CD14-positive monocyte (primary cell): ENCODE measurements around the gene ACVR1. TPM values are rescaled to one million over a fixed set of nuclear protein-coding genes. Genes with fewer than 3 reads are reported as not detected.

Experiments used
- DNase-seq, 3 donors: peaks; one replicate each; pipeline ENCODE4 v3.0.0-alpha.2; 2011 to 2022
- H2AFZ ChIP-seq: 2 replicates; pipeline ENCODE4 v1.6.0; 2012; ENCODE audit warnings: mild to moderate bottlenecking, low read depth, low read length, inconsistent platforms; ENCODE audit not compliant: insufficient read depth, poor library complexity, severe bottlenecking
- H3K27ac ChIP-seq, 2 donors: 1 replicate in 1 of 2; 2 replicates in 1 of 2; pipeline ENCODE4 v1.5.1; 2012 to 2013; ENCODE audit warnings: low read length in 2 of 2, control low read depth in 1 of 2, inconsistent platforms in 1 of 2, low read depth in 1 of 2, mild to moderate bottlenecking in 1 of 2
- H3K27me3 ChIP-seq, 2 donors: one replicate each; pipeline versions ENCODE4 v1.6.0 to v1.6.1; 2011 to 2013; ENCODE audit warnings: low read length in 2 of 2; ENCODE audit not compliant: control insufficient read depth in 2 of 2, insufficient read depth in 2 of 2
- H3K36me3 ChIP-seq, 2 donors: replicated peaks in 1 of 2; 1 replicate in 1 of 2; 2 replicates in 1 of 2; pipeline versions ENCODE4 v1.5.1 to v1.6.1; 2012 to 2013; ENCODE audit warnings: low read length in 2 of 2, control low read depth in 1 of 2, inconsistent platforms in 1 of 2, mild to moderate bottlenecking in 1 of 2; ENCODE audit not compliant: insufficient read depth in 2 of 2, control insufficient read depth in 1 of 2
- H3K4me1 ChIP-seq, 2 donors: 1 replicate in 1 of 2; 2 replicates in 1 of 2; pipeline versions ENCODE4 v1.5.1 to v1.6.1; 2012 to 2013; ENCODE audit warnings: low read length in 2 of 2, control low read depth in 1 of 2, inconsistent platforms in 1 of 2, mild to moderate bottlenecking in 1 of 2, moderate library complexity in 1 of 2; ENCODE audit not compliant: insufficient read depth in 2 of 2, control insufficient read depth in 1 of 2
- H3K4me2 ChIP-seq: replicated peaks from 2 replicates; pipeline ENCODE3; 2012; ENCODE audit warnings: low read length, moderate library complexity, mild to moderate bottlenecking; ENCODE audit not compliant: poor library complexity, severe bottlenecking; ENCODE audit errors: extremely low read depth
- H3K4me3 ChIP-seq, 3 experiments: fragments of 200-600 bp in 1 of 3; sonication (generic) in 1 of 3; replicated peaks in 1 of 3; 1 replicate in 2 of 3; 2 replicates in 1 of 3; pipeline ENCODE4 v1.5.1; 2011 to 2013; ENCODE audit warnings: low read length in 3 of 3, mild to moderate bottlenecking in 3 of 3, control low read depth in 2 of 3, low read depth in 2 of 3, inconsistent platforms in 1 of 3, moderate library complexity in 1 of 3
- H3K79me2 ChIP-seq: 2 replicates; pipeline ENCODE4 v1.6.0; 2012; ENCODE audit warnings: mild to moderate bottlenecking, control low read depth, inconsistent platforms, low read length, moderate library complexity; ENCODE audit not compliant: insufficient read depth
- H3K9ac ChIP-seq: 2 replicates; pipeline ENCODE4 v1.6.0; 2017; ENCODE audit warnings: low read length, mild to moderate bottlenecking; ENCODE audit not compliant: insufficient read depth, poor library complexity, severe bottlenecking
- H3K9me3 ChIP-seq, 2 donors: replicated peaks in 1 of 2; 1 replicate in 1 of 2; 2 replicates in 1 of 2; pipeline versions ENCODE4 v1.5.1 to v1.6.1; 2012 to 2013; ENCODE audit warnings: low read length in 2 of 2, control low read depth in 1 of 2; ENCODE audit not compliant: control insufficient read depth in 1 of 2, insufficient read depth in 1 of 2
- H4K20me1 ChIP-seq: 2 replicates; pipeline ENCODE4 v1.6.0; 2012; ENCODE audit warnings: mild to moderate bottlenecking, low read length, control low read depth, moderate library complexity; ENCODE audit not compliant: insufficient read depth
- H3K27ac Mint-ChIP-seq, 7 donors: one replicate each; pipeline ENCODE4 v1.8.0; 2020; ENCODE audit warnings: mild to moderate bottlenecking in 7 of 7, mixed read lengths in 7 of 7, moderate library complexity in 6 of 7, inconsistent platforms in 2 of 7
- H3K27me3 Mint-ChIP-seq, 3 donors: one replicate each; pipeline ENCODE4 v1.8.0; 2021 to 2022; ENCODE audit warnings: low read depth in 3 of 3, mild to moderate bottlenecking in 3 of 3, mixed read lengths in 3 of 3, moderate library complexity in 3 of 3, inconsistent platforms in 1 of 3
- H3K36me3 Mint-ChIP-seq, 2 donors: one replicate each; pipeline ENCODE4 v1.8.0; 2020; ENCODE audit warnings: mixed read lengths in 2 of 2, inconsistent platforms in 1 of 2, mild to moderate bottlenecking in 1 of 2
- H3K4me1 Mint-ChIP-seq: one replicate; pipeline ENCODE4 v1.8.0; 2020; ENCODE audit warnings: mild to moderate bottlenecking, mixed read lengths
- H3K4me3 Mint-ChIP-seq, 2 donors: one replicate each; pipeline ENCODE4 v1.8.0; 2020; ENCODE audit warnings: mild to moderate bottlenecking in 2 of 2, mixed read lengths in 2 of 2, moderate library complexity in 1 of 2
- H3K9me3 Mint-ChIP-seq, 7 donors: one replicate each; pipeline ENCODE4 v1.8.0; 2020 to 2022; ENCODE audit warnings: mixed read lengths in 7 of 7, mild to moderate bottlenecking in 6 of 7, moderate library complexity in 6 of 7, inconsistent platforms in 2 of 7
- WGBS: methylation state at CpG from one replicate; pipeline ENCODE4 v1.1.5; 2013; ENCODE audit warnings: missing lambda C conversion rate; ENCODE audit not compliant: insufficient coverage; 5-methylcytosine and 5-hydroxymethylcytosine counted together
- intact Hi-C, 2 donors: fragments of 100-400 bp; cut with micrococcal nuclease; formaldehyde crosslinking; loops; one replicate each; pipeline versions ENCODE4 v1.15.0 to v1.15.1; 2023
- polyA plus RNA-seq, 3 donors: library from polyadenylated mRNA; depleted of rRNA in 1 of 3; unstranded in 2 of 3; stranded (reverse) in 1 of 3; fragments of 300-500 nt in 2 of 3; fragments of >200 nt in 1 of 3; fragmentation: Illumina TruSeq in 2 of 3; gene quantifications; 1 replicate in 2 of 3; 2 replicates in 1 of 3; pipeline ENCODE4 v1.2.3, GENCODE V29; 2012 to 2021
- TF ChIP-seq, protein P1 (sequence below): fragments of 200-600 bp; IDR thresholded peaks from one replicate; pipeline ENCODE4 v1.8.0; 2022; ENCODE audit warnings: antibody characterized with exemption, mild to moderate bottlenecking

ACVR1 gene
- polyA plus RNA-seq, 3 donors, result 2.8 to 13.4 (median 4.9) TPM

DNA sequence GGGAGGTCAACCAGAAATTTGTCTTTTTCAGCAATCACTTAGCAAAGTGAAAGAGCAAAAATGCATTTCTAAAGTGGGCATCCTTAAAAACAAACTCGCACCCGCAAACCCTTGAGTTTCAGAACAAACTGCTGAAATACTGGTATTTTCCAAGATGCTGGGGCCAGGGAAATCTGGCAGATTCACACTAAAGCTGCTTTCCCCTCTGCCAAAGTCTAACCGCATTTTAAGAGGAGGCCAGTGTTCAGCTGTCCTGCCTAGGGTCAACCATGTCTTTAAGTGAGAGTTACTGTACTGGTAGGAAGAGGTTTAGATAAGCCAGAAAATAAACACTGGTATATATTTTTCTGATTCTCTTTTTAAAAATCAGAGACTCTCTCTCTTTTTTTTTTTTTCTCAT lies 55.9 kb downstream of the ACVR1 start:
- Histone ChIP-seq H3K4me1 (no peaks in the 10 kb centered on the region), H3K4me2 (no peak overlapping the region), H3K27ac (no peak overlapping the region), H4K20me1 (no peaks in the 10 kb centered on the region), H3K4me3 (no peak overlapping the region), H3K27me3 (no peaks in the 10 kb centered on the region), H2AFZ (no peak overlapping the region), H3K36me3 (peaks cover 14 to 32% of the 10 kb centered on the region in 2 donors), H3K9me3 (no peaks in the 10 kb centered on the region), H3K9ac (no peak overlapping the region), H3K79me2 (no peaks in the 10 kb centered on the region)
- Mint-ChIP-seq H3K36me3 (peaks cover 30 to 35% of the 10 kb centered on the region in 2 donors), H3K9me3 (peaks cover 0 to 6% (median 2%) of the 10 kb centered on the region in 7 donors), H3K27ac (no peak overlapping the region), H3K4me1 (no peaks in the 10 kb centered on the region), H3K27me3 (peaks cover 0 to 2% (median 0%) of the 10 kb centered on the region in 3 donors), H3K4me3 (no peak overlapping the region)
- DNase-seq, result no peak
- TF ChIP-seq, protein P1, sequence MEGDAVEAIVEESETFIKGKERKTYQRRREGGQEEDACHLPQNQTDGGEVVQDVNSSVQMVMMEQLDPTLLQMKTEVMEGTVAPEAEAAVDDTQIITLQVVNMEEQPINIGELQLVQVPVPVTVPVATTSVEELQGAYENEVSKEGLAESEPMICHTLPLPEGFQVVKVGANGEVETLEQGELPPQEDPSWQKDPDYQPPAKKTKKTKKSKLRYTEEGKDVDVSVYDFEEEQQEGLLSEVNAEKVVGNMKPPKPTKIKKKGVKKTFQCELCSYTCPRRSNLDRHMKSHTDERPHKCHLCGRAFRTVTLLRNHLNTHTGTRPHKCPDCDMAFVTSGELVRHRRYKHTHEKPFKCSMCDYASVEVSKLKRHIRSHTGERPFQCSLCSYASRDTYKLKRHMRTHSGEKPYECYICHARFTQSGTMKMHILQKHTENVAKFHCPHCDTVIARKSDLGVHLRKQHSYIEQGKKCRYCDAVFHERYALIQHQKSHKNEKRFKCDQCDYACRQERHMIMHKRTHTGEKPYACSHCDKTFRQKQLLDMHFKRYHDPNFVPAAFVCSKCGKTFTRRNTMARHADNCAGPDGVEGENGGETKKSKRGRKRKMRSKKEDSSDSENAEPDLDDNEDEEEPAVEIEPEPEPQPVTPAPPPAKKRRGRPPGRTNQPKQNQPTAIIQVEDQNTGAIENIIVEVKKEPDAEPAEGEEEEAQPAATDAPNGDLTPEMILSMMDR, result no peak
- 100% methylated on average over 2 of the region's 3 CpGs for WGBS
- intact Hi-C loops, result no loop called here

DNA sequence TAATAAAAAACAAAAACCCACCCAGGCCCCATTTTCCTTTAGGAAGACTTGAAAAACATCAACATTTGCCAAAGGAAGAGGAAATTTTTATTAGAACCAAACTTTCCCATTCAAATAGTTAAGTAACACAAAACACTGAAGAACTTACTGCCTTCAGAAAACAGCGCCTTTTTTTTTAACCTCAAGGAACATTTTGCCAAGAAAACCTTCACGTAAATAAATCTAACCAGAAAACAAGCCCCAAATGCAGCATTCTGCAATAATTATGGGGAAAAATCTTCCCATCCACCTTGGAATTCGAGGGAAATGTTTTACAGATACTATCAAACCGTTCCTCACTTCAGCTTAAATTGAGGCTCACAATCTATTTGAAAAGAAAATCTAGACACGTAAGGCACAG lies 56.4 kb downstream of the ACVR1 start:
- H3K27ac ChIP-seq, result no peak overlapping the region

More for the DNA sequence above, 56.4 kb downstream of the ACVR1 start:
- Histone ChIP-seq H3K9ac (no peak overlapping the region), H4K20me1 (no peaks in the 10 kb centered on the region), H3K27me3 (no peaks in the 10 kb centered on the region), H3K4me2 (no peak overlapping the region), H3K9me3 (no peaks in the 10 kb centered on the region), H3K36me3 (peaks cover 14 to 28% of the 10 kb centered on the region in 2 donors), H3K4me1 (no peaks in the 10 kb centered on the region), H2AFZ (no peak overlapping the region), H3K4me3 (no peak overlapping the region), H3K79me2 (no peaks in the 10 kb centered on the region)
- H3K9me3 Mint-ChIP-seq, result peaks cover 0 to 6% (median 2%) of the 10 kb centered on the region in 7 donors
- H3K4me3 Mint-ChIP-seq, result no peak overlapping the region
- peaks cover 0 to 2% (median 0%) of the 10 kb centered on the region in 3 donors for H3K27me3 Mint-ChIP-seq
- no peak for DNase-seq
- H3K4me1 Mint-ChIP-seq, result no peaks in the 10 kb centered on the region
- intact Hi-C loops, result no loop called here
- H3K27ac Mint-ChIP-seq, result no peak overlapping the region
- TF ChIP-seq, protein P1, result no peak
- H3K36me3 Mint-ChIP-seq, result peaks cover 26 to 34% of the 10 kb centered on the region in 2 donors
- no CpG with 5 or more reads among the region's 5 CpGs for WGBS
